ENCODE results near the gene MGLL. TPM values are rescaled to one million over a fixed set of nuclear protein-coding genes. Genes with fewer than 3 reads are reported as not detected.

The MGLL gene
- total and polyA plus RNA-seq, 4 donors, result 9.4 to 277 (median 74.2) TPM

DNA sequence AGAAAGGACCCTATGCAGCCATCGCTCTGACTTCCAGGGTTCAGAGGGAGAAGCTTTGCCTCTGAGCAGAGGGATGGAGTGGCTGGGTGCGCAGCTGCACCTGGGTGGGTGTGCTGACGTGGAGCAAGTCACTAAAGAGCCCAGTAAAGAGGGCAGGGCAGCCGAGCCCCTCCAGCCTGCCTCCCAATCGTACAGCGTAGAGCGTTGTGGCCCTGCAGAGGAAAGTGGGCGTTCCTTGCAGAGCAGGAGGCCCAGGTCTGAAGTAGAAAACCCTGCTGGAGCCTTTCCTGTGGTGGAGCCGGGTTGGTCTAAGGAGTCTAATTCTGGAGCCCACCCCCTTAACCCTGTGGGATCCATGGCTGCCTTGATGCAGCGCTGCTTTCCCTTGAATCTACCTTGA, 88.5 kb downstream of the MGLL start:
- no peak overlapping the region for H3K9ac ChIP-seq (ENCODE audit: low read depth in 1 of 2, low read length in 2 of 2)
- DNase-seq (ENCODE audit: low spot score), result no peak
- H3K9me3 ChIP-seq (ENCODE audit: control insufficient read depth in 4 of 4, low read length in 3 of 4), result no peaks in the 10 kb centered on the region
- peaks cover 0 to 10% (median 3%) of the 10 kb centered on the region in 4 donors for H3K4me1 ChIP-seq (ENCODE audit: control insufficient read depth in 4 of 4, insufficient read depth in 4 of 4, low read length in 3 of 4)
- H3K36me3 ChIP-seq (ENCODE audit: control insufficient read depth in 4 of 4, insufficient read depth in 3 of 4, low read depth in 1 of 4, low read length in 3 of 4), result peaks cover 0 to 4% (median 1%) of the 10 kb centered on the region in 4 donors
- no peak overlapping the region for H3K4me3 ChIP-seq (ENCODE audit: low read depth in 1 of 3, low read length in 3 of 3)
- no peak for TF ChIP-seq TAF1 (conservative IDR thresholded peaks at IDR 0.05)
- TF ChIP-seq, protein P1, sequence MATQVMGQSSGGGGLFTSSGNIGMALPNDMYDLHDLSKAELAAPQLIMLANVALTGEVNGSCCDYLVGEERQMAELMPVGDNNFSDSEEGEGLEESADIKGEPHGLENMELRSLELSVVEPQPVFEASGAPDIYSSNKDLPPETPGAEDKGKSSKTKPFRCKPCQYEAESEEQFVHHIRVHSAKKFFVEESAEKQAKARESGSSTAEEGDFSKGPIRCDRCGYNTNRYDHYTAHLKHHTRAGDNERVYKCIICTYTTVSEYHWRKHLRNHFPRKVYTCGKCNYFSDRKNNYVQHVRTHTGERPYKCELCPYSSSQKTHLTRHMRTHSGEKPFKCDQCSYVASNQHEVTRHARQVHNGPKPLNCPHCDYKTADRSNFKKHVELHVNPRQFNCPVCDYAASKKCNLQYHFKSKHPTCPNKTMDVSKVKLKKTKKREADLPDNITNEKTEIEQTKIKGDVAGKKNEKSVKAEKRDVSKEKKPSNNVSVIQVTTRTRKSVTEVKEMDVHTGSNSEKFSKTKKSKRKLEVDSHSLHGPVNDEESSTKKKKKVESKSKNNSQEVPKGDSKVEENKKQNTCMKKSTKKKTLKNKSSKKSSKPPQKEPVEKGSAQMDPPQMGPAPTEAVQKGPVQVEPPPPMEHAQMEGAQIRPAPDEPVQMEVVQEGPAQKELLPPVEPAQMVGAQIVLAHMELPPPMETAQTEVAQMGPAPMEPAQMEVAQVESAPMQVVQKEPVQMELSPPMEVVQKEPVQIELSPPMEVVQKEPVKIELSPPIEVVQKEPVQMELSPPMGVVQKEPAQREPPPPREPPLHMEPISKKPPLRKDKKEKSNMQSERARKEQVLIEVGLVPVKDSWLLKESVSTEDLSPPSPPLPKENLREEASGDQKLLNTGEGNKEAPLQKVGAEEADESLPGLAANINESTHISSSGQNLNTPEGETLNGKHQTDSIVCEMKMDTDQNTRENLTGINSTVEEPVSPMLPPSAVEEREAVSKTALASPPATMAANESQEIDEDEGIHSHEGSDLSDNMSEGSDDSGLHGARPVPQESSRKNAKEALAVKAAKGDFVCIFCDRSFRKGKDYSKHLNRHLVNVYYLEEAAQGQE (IDR thresholded peaks at IDR 0.05), result no peak
- TF ChIP-seq, protein P2, sequence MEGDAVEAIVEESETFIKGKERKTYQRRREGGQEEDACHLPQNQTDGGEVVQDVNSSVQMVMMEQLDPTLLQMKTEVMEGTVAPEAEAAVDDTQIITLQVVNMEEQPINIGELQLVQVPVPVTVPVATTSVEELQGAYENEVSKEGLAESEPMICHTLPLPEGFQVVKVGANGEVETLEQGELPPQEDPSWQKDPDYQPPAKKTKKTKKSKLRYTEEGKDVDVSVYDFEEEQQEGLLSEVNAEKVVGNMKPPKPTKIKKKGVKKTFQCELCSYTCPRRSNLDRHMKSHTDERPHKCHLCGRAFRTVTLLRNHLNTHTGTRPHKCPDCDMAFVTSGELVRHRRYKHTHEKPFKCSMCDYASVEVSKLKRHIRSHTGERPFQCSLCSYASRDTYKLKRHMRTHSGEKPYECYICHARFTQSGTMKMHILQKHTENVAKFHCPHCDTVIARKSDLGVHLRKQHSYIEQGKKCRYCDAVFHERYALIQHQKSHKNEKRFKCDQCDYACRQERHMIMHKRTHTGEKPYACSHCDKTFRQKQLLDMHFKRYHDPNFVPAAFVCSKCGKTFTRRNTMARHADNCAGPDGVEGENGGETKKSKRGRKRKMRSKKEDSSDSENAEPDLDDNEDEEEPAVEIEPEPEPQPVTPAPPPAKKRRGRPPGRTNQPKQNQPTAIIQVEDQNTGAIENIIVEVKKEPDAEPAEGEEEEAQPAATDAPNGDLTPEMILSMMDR (IDR thresholded peaks at IDR 0.05; ENCODE audit: low read depth, low read length, missing input control), result no peak
- TF ChIP-seq FOXA1 (IDR thresholded peaks at IDR 0.05), result no peak
- TF ChIP-seq SP1 (IDR thresholded peaks at IDR 0.05), result no peak
- TF ChIP-seq MAX (IDR thresholded peaks at IDR 0.05), result no peak
- TF ChIP-seq GABPA (IDR thresholded peaks at IDR 0.05 in 1 of 2, conservative IDR thresholded peaks at IDR 0.05 in 1 of 2), result no peak
- no peak for TF ChIP-seq HNF4A (conservative IDR thresholded peaks at IDR 0.05)
- TF ChIP-seq, protein P3, sequence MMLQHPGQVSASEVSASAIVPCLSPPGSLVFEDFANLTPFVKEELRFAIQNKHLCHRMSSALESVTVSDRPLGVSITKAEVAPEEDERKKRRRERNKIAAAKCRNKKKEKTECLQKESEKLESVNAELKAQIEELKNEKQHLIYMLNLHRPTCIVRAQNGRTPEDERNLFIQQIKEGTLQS (IDR thresholded peaks at IDR 0.05), result no peak
- TF ChIP-seq YY1 (IDR thresholded peaks at IDR 0.05), result no peak
- no peak overlapping the region for H3K27ac ChIP-seq (ENCODE audit: low read depth in 1 of 2, low read length in 2 of 2)
- no peaks in the 10 kb centered on the region for H3K27me3 ChIP-seq (ENCODE audit: control insufficient read depth in 4 of 4, insufficient read depth in 4 of 4, low read length in 3 of 4)
- 96% methylated on average over 10 of the region's 10 CpGs for WGBS

- Histone ChIP-seq H3K9me3 (ENCODE audit: control insufficient read depth in 4 of 4, low read length in 3 of 4) (no peaks in the 10 kb centered on the region), H3K27ac (ENCODE audit: low read depth in 1 of 2, low read length in 2 of 2) (no peak overlapping the region), H3K4me3 (ENCODE audit: low read depth in 1 of 3, low read length in 3 of 3) (no peak overlapping the region), H3K36me3 (ENCODE audit: control insufficient read depth in 4 of 4, insufficient read depth in 3 of 4, low read depth in 1 of 4, low read length in 3 of 4) (peaks cover 0 to 3% (median 0%) of the 10 kb centered on the region in 4 donors), H3K27me3 (ENCODE audit: control insufficient read depth in 4 of 4, insufficient read depth in 4 of 4, low read length in 3 of 4) (no peaks in the 10 kb centered on the region), H3K4me1 (ENCODE audit: control insufficient read depth in 4 of 4, insufficient read depth in 4 of 4, low read length in 3 of 4) (peaks cover 0 to 10% (median 2%) of the 10 kb centered on the region in 4 donors), H3K9ac (ENCODE audit: low read depth in 1 of 2, low read length in 2 of 2) (no peak overlapping the region)
- 89% methylated on average over 9 of the region's 9 CpGs for WGBS
- DNase-seq (ENCODE audit: low spot score), result no peak
- TF ChIP-seq FOXA1 (IDR thresholded peaks at IDR 0.05), result no peak
- TF ChIP-seq FOXA2 (IDR thresholded peaks at IDR 0.05), result no peak
- TF ChIP-seq, protein P2 (IDR thresholded peaks at IDR 0.05; ENCODE audit: low read depth, low read length, missing input control), result no peak
- no peak for TF ChIP-seq HNF4G (IDR thresholded peaks at IDR 0.05)
- TF ChIP-seq TAF1 (conservative IDR thresholded peaks at IDR 0.05), result no peak
- TF ChIP-seq ZBTB33 (IDR thresholded peaks at IDR 0.05), result no peak
- TF ChIP-seq EGR1 (IDR thresholded peaks at IDR 0.05; ENCODE audit: low read depth in 2 of 2), result no peak
- no peak for TF ChIP-seq NR2F2 (IDR thresholded peaks at IDR 0.05)
- no peak for TF ChIP-seq GABPA (IDR thresholded peaks at IDR 0.05 in 1 of 2, conservative IDR thresholded peaks at IDR 0.05 in 1 of 2)
- TF ChIP-seq MAX (IDR thresholded peaks at IDR 0.05), result no peak
- TF ChIP-seq YY1 (IDR thresholded peaks at IDR 0.05), result no peak
- TF ChIP-seq JUND (IDR thresholded peaks at IDR 0.05), result no peak
- no peak for TF ChIP-seq SP1 (IDR thresholded peaks at IDR 0.05)
- TF ChIP-seq HNF4A (conservative IDR thresholded peaks at IDR 0.05), result no peak
- no peak for TF ChIP-seq RXRA (IDR thresholded peaks at IDR 0.05)
- TF ChIP-seq RAD21 (IDR thresholded peaks at IDR 0.05), result no peak
- TF ChIP-seq, protein P3 (IDR thresholded peaks at IDR 0.05), result no peak
Observed at GRCh38 chr3:127732879-127733350, 89.4 kb downstream of the MGLL start.
